ENCODE measurements around the gene ADH6. TPM values are rescaled to one million over a fixed set of nuclear protein-coding genes. Genes with fewer than 3 reads are reported as not detected.
A peak's percentile ranks its signal among the peaks of the same experiment; 100 is the strongest.

Gene ADH6
- total RNA-seq (100 to 1,000 TPM; 115 to 163 TPM), polyA plus RNA-seq (10 to 100 TPM; 36.7 to 98.2 TPM)

DNA sequence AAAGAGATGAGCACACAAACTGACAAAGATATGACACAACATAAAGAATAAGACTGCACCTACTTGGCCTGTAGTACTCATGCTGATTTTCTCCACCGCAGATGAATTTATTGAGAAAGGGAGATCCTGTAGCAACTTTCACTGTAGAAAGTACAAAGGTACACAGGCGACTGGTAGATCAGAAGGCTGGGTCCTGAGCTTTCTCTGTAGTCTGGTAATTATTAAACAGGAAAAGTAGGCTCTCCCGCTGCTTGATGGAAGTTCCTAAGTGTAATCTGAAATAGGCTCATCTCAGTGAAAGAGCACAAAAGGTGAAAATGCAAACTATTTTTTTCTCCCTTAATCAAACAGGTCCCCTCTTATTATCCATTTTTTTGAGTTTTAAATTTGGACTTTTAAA is at the start of gene ADH6:
Gene ADH6, minus strand, starts transcription at position 175 of the 400 bp plus-strand sequence. Its CDS starts 94 bp downstream, at position 81.
- H3K9ac ChIP-seq (ENCODE audit: low read depth in 1 of 2, low read length in 2 of 2), result peak within 1 kb of the TSS; percentile 63 to 99
- H3K27ac ChIP-seq (ENCODE audit: low read depth in 1 of 2, low read length in 2 of 2), result peak within 1 kb of the TSS; percentile 51 to 68
- peaks cover 3 to 30% (median 17%) of the 10 kb centered on the region in 4 donors for H3K4me1 ChIP-seq (ENCODE audit: control insufficient read depth in 4 of 4, insufficient read depth in 4 of 4, low read length in 3 of 4)
- peak within 1 kb of the TSS; percentile 55 to 92 (median 83) for H3K4me3 ChIP-seq (ENCODE audit: low read depth in 1 of 3, low read length in 3 of 3)
- TF ChIP-seq FOXA2 (IDR thresholded peaks at IDR 0.05) (no peak), RAD21 (IDR thresholded peaks at IDR 0.05) (peak; percentile 35 to 65), ZBTB33 (IDR thresholded peaks at IDR 0.05) (no peak), RXRA (IDR thresholded peaks at IDR 0.05) (peak; percentile 53 to 56), TAF1 (conservative IDR thresholded peaks at IDR 0.05) (peak; percentile 91), SP1 (IDR thresholded peaks at IDR 0.05) (peak; percentile 68), YY1 (IDR thresholded peaks at IDR 0.05) (peak; percentile 56), REST (IDR thresholded peaks at IDR 0.05) (peak; percentile 86), GABPA (IDR thresholded peaks at IDR 0.05 in 1 of 2, conservative IDR thresholded peaks at IDR 0.05 in 1 of 2) (no peak), HNF4G (IDR thresholded peaks at IDR 0.05) (peak; percentile 60), FOXA1 (IDR thresholded peaks at IDR 0.05) (no peak), HNF4A (conservative IDR thresholded peaks at IDR 0.05) (peak; percentile 82 to 86), NR2F2 (IDR thresholded peaks at IDR 0.05) (no peak), JUND (IDR thresholded peaks at IDR 0.05) (peak in 1 of 2 donors; percentile 59), MAX (IDR thresholded peaks at IDR 0.05) (no peak)
- TF ChIP-seq, protein P1, sequence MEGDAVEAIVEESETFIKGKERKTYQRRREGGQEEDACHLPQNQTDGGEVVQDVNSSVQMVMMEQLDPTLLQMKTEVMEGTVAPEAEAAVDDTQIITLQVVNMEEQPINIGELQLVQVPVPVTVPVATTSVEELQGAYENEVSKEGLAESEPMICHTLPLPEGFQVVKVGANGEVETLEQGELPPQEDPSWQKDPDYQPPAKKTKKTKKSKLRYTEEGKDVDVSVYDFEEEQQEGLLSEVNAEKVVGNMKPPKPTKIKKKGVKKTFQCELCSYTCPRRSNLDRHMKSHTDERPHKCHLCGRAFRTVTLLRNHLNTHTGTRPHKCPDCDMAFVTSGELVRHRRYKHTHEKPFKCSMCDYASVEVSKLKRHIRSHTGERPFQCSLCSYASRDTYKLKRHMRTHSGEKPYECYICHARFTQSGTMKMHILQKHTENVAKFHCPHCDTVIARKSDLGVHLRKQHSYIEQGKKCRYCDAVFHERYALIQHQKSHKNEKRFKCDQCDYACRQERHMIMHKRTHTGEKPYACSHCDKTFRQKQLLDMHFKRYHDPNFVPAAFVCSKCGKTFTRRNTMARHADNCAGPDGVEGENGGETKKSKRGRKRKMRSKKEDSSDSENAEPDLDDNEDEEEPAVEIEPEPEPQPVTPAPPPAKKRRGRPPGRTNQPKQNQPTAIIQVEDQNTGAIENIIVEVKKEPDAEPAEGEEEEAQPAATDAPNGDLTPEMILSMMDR (IDR thresholded peaks at IDR 0.05; ENCODE audit: low read depth, low read length, missing input control), result no peak
- TF ChIP-seq, protein P2, sequence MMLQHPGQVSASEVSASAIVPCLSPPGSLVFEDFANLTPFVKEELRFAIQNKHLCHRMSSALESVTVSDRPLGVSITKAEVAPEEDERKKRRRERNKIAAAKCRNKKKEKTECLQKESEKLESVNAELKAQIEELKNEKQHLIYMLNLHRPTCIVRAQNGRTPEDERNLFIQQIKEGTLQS (IDR thresholded peaks at IDR 0.05), result no peak
- no peaks in the 10 kb centered on the region for H3K27me3 ChIP-seq (ENCODE audit: control insufficient read depth in 4 of 4, insufficient read depth in 4 of 4, low read length in 3 of 4)
- DNase-seq (ENCODE audit: low spot score), result no peak
- no peaks in the 10 kb centered on the region for H3K9me3 ChIP-seq (ENCODE audit: control insufficient read depth in 4 of 4, low read length in 3 of 4)
- 26% methylated on average over 3 of the region's 3 CpGs for WGBS
- peaks cover 0 to 12% (median 4%) of the 10 kb centered on the region in 4 donors for H3K36me3 ChIP-seq (ENCODE audit: control insufficient read depth in 4 of 4, insufficient read depth in 3 of 4, low read depth in 1 of 4, low read length in 3 of 4)
